GM12875 (cell line): ENCODE data around the gene TUBG2.
"Not testable (repeated sequence)": the region's sequence is repeated elsewhere in the genome, so short reads cannot be mapped to it uniquely, and the experiment has no call there.

ENCODE experiments used
- H3K4me3 ChIP-seq: one replicate; pipeline ENCODE4 v1.5.1; 2011; ENCODE audit warnings: low read depth, low read length, control low read depth
- CTCF ChIP-seq: IDR thresholded peaks from 2 replicates; pipeline ENCODE4 v1.5.1; 2011; ENCODE audit warnings: low read depth, mild to moderate bottlenecking, control low read depth, inconsistent platforms, low read length, moderate library complexity, borderline replicate concordance; ENCODE audit not compliant: insufficient read depth

The TUBG2 gene

GRCh38 chr17:42642336-42642735 lies 16.7 kb upstream of the TUBG2 start:
- TF ChIP-seq CTCF, result no peak
- H3K4me3 ChIP-seq, result no peak overlapping the region

GRCh38 chr17:42647778-42648177 lies 11.3 kb upstream of the TUBG2 start:
- H3K4me3 ChIP-seq, result no peak overlapping the region
- TF ChIP-seq CTCF, result no peak

GRCh38 chr17:42651392-42651791 lies 7.7 kb upstream of the TUBG2 start:
- no peak for TF ChIP-seq CTCF
- H3K4me3 ChIP-seq, result no peak overlapping the region

- TF ChIP-seq CTCF, result no peak
- no peak overlapping the region for H3K4me3 ChIP-seq
These were observed 5.6 kb upstream of the TUBG2 start for GRCh38 chr17:42653179-42654124.

GRCh38 chr17:42655528-42655927 lies 3.6 kb upstream of the TUBG2 start:
- no peak for TF ChIP-seq CTCF
- no peak overlapping the region for H3K4me3 ChIP-seq

GRCh38 chr17:42657824-42658588 lies 1.1 kb upstream of the TUBG2 start:
- TF ChIP-seq CTCF, result no peak
- no peak overlapping the region for H3K4me3 ChIP-seq

- H3K4me3 ChIP-seq, result not testable (repeated sequence)
These were observed 819 bp downstream of the TUBG2 start for GRCh38 chr17:42659932-42660274.
